Sigmoid colon (tissue), 3 donors: ENCODE results near the gene KAZN.

ENCODE experiments used
- CTCF ChIP-seq, 4 experiments: fragments of 450-650 bp in 3 of 4; fragments of 200-600 bp in 1 of 4; IDR thresholded peaks; one replicate each; pipeline ENCODE4 v1.5.1; 2016 to 2019; ENCODE audit warnings: antibody characterized with exemption in 4 of 4, mild to moderate bottlenecking in 3 of 4, moderate library complexity in 2 of 4
- POLR2A ChIP-seq, 2 donors: fragments of 450-650 bp; IDR thresholded peaks; one replicate each; pipeline ENCODE4 v1.6.1; 2016; ENCODE audit warnings: antibody characterized with exemption in 2 of 2, mild to moderate bottlenecking in 2 of 2, moderate library complexity in 2 of 2

DNA sequence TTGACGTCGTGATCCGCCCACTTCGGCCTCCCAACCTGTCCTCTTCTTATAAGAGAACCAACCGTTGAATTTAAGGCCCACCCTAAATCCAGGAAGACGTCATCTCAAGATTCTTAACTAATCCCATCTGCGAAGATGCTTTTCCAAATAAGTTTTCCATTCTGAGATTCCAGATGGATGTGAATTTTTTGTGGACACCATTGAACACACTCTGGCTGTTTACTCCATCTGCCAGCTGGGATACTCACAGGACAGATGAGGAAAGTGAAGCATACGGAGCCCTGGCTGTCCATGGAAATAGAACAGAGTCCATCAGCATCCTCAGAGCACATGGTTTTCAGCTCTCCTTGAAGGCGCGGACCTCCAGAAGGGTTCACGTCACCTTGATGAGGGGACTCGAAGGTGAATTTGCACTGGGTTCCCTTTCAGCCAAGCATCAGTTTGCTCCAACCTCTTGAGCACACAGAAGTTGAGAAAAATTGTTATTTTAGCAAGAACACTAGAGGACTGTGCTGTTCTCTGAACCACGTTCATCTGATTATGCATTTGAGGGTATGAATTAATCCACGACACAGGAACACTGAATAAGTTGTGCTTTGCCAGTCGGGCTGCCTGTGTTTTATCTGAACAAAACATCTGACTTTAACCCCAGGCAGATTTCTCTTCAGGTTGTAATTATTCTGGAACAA is 68.6 kb downstream of the KAZN start:
- no peak for TF ChIP-seq POLR2A (IDR thresholded peaks at IDR 0.05)
- TF ChIP-seq CTCF (IDR thresholded peaks at IDR 0.05) = no peak
